ENCODE results near the gene TRIML2.
"Not testable (repeated sequence)": the region's sequence is repeated elsewhere in the genome, so short reads cannot be mapped to it uniquely, and the experiment has no call there.

TRIML2 gene

DNA sequence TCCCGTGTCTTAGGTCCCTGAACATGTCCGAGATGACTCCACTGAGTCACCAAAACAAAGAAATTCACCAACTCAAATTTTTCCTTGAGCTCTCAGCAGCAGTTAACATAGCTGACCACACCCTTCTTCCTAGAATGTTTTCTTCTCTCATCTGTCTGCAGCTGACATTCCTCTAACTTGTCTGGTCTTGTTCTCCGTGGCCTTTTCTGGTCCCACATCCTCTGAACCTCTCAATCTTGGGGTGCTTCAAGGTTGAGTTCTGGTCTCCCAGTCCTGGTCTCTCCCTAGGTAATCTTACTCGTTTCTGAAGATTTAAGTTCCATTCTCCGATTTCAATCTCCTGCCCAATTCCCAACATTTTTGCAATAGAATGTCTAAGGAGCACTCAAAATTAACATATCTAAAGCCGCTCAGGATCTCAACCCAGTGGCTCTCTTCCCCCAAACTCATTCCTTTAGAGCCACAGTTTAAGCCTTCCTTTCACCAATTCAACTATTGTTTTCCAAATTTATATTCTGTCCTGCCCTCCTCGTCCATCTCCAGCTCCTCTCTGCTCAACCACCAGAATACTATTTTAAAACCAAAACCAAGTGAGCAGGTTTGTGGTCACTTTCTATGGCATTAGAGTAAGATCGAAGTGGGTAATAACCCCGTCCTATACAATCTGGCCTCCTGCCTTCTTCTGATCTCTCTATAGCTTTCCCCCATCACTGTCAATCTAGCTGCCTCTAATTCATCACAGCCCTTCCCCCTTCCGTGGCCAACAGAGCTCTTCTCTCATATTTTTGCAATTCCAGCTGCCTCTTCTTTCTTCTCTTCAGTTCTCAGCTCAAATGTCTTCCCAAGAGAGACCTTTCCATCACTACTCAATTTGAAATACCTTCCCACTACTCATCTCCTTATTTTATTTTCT, 1.2 kb downstream of the TRIML2 start:
- DNase-seq (ENCODE audit: low read depth in 2 of 2) = no peak

DNA sequence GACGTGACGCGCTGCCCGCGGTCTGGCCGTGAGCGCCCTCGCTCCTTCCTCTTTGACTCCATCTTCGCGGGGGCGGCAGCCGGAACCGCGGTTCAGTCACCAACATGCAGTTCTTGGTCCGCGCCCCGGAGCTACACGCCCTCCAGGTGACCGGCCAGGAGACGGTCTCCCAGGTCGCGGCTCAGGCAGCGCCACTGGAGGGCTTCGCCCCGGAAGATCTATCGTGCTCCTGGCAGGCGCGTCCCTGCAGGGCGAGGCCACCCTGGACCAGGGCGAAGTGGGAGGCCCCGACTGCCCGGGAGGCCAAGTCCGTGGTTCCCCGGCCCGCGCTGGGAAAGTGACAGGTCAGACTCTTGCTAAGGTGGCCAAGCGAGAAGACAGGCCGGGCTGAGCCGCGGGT, 2.9 kb downstream of the TRIML2 start:
- no peak for DNase-seq (ENCODE audit: low read depth in 2 of 2)

DNA sequence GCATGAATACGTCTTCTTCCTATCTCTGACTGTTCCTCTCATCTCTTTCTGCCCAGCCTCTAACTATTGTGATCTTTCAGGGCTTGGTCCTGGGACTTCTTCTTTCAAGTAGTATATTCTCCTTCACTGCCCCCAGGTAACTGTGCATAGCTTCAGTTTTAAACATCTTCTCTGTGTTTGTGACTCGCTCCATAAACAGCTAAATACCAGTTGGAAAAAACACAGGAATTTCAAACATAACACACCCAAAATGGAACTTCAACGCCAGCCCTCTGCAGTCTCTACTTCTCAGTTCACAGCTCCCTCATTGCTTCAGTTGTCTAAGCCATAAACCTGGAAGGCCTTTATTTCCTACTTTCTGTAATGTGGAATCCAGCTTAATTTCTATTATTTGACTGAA, 16.6 kb downstream of the TRIML2 start:
- no peak for DNase-seq (ENCODE audit: low read depth in 2 of 2)

DNA sequence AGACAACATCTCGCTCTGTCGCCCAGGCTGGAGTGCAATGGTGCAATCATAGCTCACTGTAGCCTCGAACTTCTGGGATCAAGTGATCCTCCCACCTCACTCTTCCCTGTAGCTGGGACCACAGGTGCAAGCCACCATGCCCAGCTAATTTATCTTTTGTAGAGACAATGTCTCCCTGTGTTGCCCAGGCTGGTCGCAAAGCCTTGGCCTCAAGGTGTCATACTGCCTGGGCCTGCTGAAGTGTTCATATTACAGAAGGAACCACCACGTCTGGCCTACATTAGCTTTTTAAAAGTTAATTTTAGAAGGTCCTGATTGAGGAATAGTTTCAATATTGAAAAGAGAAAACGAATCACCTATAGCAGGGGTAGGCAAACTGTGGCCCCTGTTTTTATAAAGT, 22.5 kb downstream of the TRIML2 start:
- DNase-seq (ENCODE audit: low read depth in 2 of 2) = no peak

DNA sequence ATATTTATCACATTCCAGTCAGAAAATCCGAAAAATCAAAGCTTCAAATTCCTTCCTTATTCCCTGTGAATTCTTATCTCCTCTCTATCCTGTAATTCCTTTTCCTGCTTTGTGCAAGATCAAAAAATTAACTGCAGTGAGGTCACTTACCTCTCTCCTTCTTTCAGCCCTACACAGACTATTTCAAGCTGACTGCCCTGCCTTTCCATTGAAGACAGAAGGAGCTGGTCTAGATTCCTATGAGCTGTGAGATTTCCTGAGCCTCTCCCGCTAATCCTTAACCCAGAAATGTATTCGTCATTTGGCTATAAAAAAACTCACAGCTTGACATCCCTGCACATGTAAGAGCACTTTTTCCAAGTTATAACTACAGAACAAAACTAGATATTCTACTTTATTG, 26.6 kb downstream of the TRIML2 start:
- DNase-seq (ENCODE audit: low read depth in 2 of 2) = no peak

DNA sequence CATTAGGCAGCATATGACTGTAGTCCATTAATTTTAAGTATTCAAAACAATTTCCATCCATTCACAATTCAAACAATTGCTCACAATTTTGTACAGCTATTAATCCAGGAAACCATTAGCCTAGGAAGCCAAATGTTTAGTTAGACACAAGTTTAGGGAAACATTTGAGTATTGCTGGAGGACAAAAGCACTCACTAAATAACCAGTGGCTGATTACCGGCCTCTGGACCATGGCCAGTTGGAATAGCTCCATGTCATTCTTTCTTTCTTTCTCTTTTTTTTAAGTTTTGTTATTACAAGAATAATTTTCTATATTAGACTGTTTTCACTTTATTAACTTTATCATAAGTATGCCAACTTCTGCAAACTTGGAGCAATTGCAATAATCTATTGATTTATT, 31.3 kb downstream of the TRIML2 start:
- no peak for DNase-seq (ENCODE audit: low read depth in 2 of 2)

DNA sequence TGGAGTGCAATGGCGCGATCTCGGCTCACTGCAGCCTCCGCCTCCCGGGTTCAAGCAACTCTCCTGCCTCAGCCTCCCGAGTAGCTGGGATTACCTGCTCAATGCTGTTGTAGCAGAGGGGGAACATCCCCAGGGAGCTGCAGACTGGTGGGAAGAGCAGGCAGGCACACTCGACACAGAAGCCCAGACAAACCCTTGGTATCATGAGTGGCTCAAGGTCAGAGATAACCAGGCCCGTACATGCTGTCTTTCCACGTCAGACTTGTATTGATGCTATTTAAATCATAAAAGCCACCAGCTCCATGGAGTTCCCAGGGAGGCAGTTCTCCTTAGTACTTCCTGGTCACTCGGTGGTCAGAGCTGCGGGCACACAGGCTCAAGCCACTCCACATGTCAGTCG, 33.2 kb downstream of the TRIML2 start:
- DNase-seq (ENCODE audit: low read depth in 2 of 2) = no peak

DNA sequence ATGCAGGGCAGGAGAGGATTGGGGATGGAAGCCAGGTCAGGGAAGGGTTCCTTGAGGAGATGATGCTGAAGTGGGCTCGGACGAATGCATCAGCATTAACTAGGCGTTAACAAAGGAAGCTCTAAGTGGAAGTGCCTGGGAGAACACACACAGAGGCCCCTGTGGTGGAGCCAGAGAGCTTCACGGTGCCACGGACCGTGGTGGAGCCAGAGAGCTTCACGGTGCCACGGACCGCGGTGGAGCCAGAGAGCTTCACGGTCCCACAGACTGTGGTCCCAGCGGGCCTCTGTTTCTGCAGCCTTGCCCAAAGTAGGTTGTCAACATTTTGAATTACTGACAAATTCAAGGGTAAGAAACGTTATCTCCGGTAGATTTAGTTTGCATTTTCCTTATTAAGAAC, 48.3 kb downstream of the TRIML2 start:
- DNase-seq (ENCODE audit: low read depth in 2 of 2) = no peak

DNA sequence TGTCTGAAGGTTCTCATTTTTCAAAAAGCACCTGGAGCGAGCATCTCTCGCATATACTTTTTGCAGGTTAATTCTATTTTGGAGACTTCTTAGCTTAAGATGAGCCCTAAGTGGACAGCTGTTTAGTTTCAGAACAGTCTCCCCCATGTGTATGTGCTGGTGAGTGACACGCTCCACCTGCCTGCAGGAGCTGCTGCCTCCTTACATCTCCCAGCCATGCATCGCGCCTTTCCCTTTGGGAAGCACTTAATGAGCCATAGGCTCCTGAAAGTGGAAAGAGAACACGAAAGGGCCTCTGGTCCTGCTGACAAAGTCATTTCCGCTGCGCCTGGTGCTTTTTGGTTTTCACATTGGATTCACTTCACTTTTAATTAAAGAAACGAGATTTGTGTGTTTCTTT, 56.1 kb downstream of the TRIML2 start:
- DNase-seq (ENCODE audit: low read depth in 2 of 2) = no peak

DNA sequence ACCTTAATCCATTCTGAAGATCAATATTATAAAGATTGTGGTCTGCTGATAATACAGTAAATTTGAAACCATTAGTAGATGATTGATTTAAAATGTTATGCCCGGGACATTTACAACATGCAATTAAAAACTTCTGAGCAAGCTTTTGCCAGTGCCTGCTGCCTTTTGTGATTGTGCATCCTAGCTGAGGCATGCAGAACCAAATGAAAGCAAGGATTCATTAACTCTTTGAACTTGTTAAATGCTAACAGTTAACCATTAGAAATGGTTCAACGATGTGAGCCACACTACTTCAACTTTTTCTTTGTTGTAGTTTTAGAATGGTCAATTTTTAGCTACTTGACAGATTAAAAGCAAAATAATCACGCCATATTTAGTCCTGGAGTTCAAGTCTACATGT, 62.7 kb downstream of the TRIML2 start:
- no peak for DNase-seq (ENCODE audit: low read depth in 2 of 2)

DNA sequence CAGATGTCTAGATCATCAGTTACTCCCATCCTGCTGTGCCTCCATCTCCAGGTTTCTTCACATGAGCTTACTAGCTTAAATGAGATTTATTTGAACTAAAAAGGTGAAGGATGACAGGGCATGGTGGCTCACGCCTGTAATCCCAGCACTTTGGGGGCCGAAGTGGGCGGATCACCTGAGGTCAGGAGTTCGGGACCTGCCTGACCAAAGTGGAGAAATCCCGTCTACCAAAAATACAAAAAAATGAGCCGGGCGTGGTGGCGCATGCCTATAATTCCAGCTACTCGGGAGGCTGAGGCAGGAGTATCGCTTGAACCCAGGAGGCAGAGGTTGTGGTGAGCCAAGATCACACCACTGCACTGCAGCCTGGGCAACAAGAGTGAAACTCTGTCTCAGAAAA, 63.9 kb downstream of the TRIML2 start:
- not testable (repeated sequence) for DNase-seq (ENCODE audit: low read depth in 2 of 2)

DNA sequence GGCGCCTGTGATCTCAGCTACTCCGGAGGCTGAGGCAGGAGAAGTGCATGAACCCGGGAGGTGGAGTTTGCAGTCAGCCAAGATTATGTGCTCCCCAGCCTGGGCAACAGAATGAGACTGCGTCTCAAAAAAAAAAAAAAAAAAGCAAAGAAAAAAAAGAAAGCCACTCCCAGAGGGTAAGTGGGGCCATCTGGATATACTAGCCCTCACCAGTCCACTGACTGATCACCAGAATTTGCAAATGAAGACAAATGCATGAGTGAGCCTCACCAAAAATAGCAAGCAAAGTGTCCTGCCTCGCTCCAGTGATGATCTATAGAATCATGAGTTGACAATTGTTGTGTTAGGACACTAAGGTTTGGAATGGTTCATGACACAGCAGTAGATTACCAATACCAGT, 66.2 kb downstream of the TRIML2 start:
- no peak for DNase-seq (ENCODE audit: low read depth in 2 of 2)

DNA sequence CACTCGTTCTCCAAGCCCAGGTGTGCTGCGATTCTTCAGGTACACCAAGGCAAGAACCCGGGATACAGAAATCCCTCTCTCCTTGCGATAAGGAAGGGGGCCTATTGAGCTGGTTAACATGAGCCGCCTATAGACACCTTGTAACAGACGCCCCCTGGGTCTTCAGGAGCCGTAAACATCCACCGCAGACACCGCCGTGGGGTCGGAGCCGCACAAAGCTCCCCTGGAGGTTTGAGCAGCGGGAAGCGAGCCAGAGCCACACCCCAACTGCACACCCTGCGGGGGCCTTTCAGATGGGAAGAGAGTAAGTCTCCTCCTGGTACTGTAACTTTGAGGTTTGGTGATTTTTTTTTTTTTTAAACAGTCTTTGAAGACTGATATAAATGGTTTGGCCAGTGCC, 67.2 kb downstream of the TRIML2 start:
- no peak for DNase-seq (ENCODE audit: low read depth in 2 of 2)

DNA sequence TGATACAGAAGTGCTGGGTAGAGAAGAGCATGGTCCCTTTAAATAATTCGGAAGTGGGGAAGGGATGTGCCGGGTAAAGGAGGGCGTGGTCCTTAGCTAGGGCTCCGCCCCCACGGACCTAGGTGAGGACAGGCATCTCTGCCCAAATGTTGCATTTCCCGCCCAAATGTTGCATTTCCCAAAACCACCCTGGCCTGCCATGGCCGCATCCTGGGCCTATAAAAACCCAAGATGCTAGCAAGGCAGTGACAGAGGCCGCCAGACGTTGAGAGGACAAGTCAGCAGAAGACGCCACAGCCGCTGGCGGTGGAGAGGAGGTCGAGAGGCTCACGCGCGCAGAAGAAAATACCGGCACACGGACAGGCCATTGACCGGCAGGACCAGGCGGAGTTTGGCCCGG, 67.7 kb downstream of the TRIML2 start:
- no peak for DNase-seq (ENCODE audit: low read depth in 2 of 2)

All from fibroblast of skin of left biceps (primary cell).